K562 (cell line): ENCODE data around the gene CNOT6L. TPM values are rescaled to one million over a fixed set of nuclear protein-coding genes. Genes with fewer than 3 reads are reported as not detected.

Experiments used
- ATAC-seq: fragments of 200-7000 bp; cut with Tn5 transposase; 3 replicates; pipeline ENCODE4 v1.9.1; 2020; ENCODE audit warnings: moderate library complexity
- BruUV-seq: library from RNA; stranded (reverse); fragments of 400-500 nt; replicated peaks from 2 replicates; lab custom pipeline; 2021; lab: Mats Ljungman, UMichigan
- CTCF ChIA-PET: fragments of 300-600 bp; formaldehyde crosslinking; extraction: SDS; loops from one replicate; lab custom pipeline; 2021; ENCODE audit warnings: low intra/inter-chr PET ratio; lab: Yijun Ruan, JAX
- POLR2A ChIA-PET: fragments of 300-600, 350-650 bp; sonication (Branson Sonifier 250); formaldehyde crosslinking; extraction: SDS; loops from one replicate; lab custom pipeline; 2021; ENCODE audit warnings: antibody characterized with exemption, inconsistent platforms; lab: Yijun Ruan, JAX
- DNase-seq, 4 experiments: peaks; one replicate each; pipeline versions ENCODE4 v3.0.0 to v3.0.0-alpha.2; 2011 to 2018; ENCODE audit warnings: low spot score in 3 of 4, mixed read lengths in 3 of 4; ENCODE audit errors: extremely low read depth in 1 of 4
- FAIRE-seq: peaks from 2 replicates; lab custom pipeline; 2011; peaks lifted over from hg19 to GRCh38; lab: Jason Lieb, UNC
- H2AFZ ChIP-seq: 2 replicates; pipeline ENCODE4 v1.6.0; 2011; ENCODE audit warnings: low read depth, low read length, control low read depth, inconsistent platforms
- H3K27ac ChIP-seq: fragments of 200-600 bp; 3 replicates; pipeline ENCODE4 v1.8.0; 2011; ENCODE audit warnings: low read depth, mild to moderate bottlenecking, control low read depth, inconsistent platforms, low read length, moderate library complexity, mixed read lengths; ENCODE audit errors: extremely low read depth
- H3K27me3 ChIP-seq, 2 experiments: fragments of 300-600 bp in 1 of 2; 2 replicates in 1 of 2; 3 replicates in 1 of 2; pipeline versions ENCODE4 v1.6.0 to v1.8.0; 2011; ENCODE audit warnings: inconsistent platforms in 2 of 2, low read length in 2 of 2, mild to moderate bottlenecking in 1 of 2, mixed read lengths in 1 of 2, moderate library complexity in 1 of 2; ENCODE audit not compliant: control insufficient read depth in 2 of 2, insufficient read depth in 2 of 2
- H3K36me3 ChIP-seq: fragments of 300-600 bp; 3 replicates; pipeline ENCODE4 v1.8.0; 2011; ENCODE audit warnings: mild to moderate bottlenecking, low read length, inconsistent platforms; ENCODE audit not compliant: control insufficient read depth, insufficient read depth
- H3K4me1 ChIP-seq, 2 experiments: fragments of 200-600 bp in 1 of 2; replicated peaks in 1 of 2; 2 replicates in 1 of 2; 3 replicates in 1 of 2; pipeline versions ENCODE4 v1.5.1 to v1.8.0; 2011; ENCODE audit warnings: inconsistent platforms in 2 of 2, low read length in 2 of 2, mild to moderate bottlenecking in 1 of 2, mixed read lengths in 1 of 2, moderate library complexity in 1 of 2; ENCODE audit not compliant: control insufficient read depth in 2 of 2, insufficient read depth in 2 of 2
- H3K4me2 ChIP-seq: 2 replicates; pipeline ENCODE4 v1.6.1; 2011; ENCODE audit warnings: low read length, control low read depth, inconsistent platforms, mixed read lengths; ENCODE audit not compliant: insufficient read depth
- H3K4me3 ChIP-seq: fragments of 200-600 bp; sonication (generic), shearing (Covaris generic); 2 replicates; pipeline ENCODE4 v1.5.1; 2016; ENCODE audit warnings: control low read depth, inconsistent platforms
- H3K79me2 ChIP-seq: fragments of 200-600 bp; 3 replicates; pipeline ENCODE4 v1.8.0; 2011; ENCODE audit warnings: low read length, inconsistent platforms; ENCODE audit not compliant: control insufficient read depth, insufficient read depth
- H3K9ac ChIP-seq, 2 experiments: 2 replicates each; pipeline versions ENCODE4 v1.6.0 to v1.6.1; 2011; ENCODE audit warnings: low read depth in 2 of 2, low read length in 2 of 2, control low read depth in 1 of 2, inconsistent platforms in 1 of 2, mild to moderate bottlenecking in 1 of 2, mixed read lengths in 1 of 2; ENCODE audit not compliant: insufficient read depth in 1 of 2
- H3K9me1 ChIP-seq: one replicate; pipeline ENCODE4 v1.6.0; 2011; ENCODE audit warnings: inconsistent platforms, mild to moderate bottlenecking, low read length, moderate library complexity; ENCODE audit not compliant: control insufficient read depth, insufficient read depth
- H3K9me3 ChIP-seq: replicated peaks from 2 replicates; pipeline ENCODE4 v1.5.1; 2011; ENCODE audit warnings: low read depth, low read length, inconsistent platforms; ENCODE audit not compliant: control insufficient read depth, insufficient read depth
- H4K20me1 ChIP-seq: replicated peaks from 2 replicates; pipeline ENCODE4 v1.6.1; 2011; ENCODE audit warnings: low read length, inconsistent platforms, mixed read lengths; ENCODE audit not compliant: control insufficient read depth, insufficient read depth
- BRD9 ChIP-seq: fragments of 450-650 bp; IDR thresholded peaks from 2 replicates; pipeline ENCODE4 v1.6.1; 2018; ENCODE audit warnings: low read depth; ENCODE audit not compliant: partially characterized antibody
- NRF1 ChIP-seq, 2 experiments: fragments of 450-650 bp; IDR thresholded peaks in 1 of 2; conservative IDR thresholded peaks in 1 of 2; 2 replicates each; pipeline ENCODE4 v1.6.1; 2014; ENCODE audit warnings: mild to moderate bottlenecking in 2 of 2
- WGBS: fragments of 100-300 bp; shearing (Covaris generic); methylation state at CpG from one replicate; pipeline ENCODE4 v1.1.6; 2016; ENCODE audit warnings: low coverage, mixed read lengths; ENCODE audit not compliant: insufficient coverage; ENCODE audit errors: missing lambda C conversion rate; 5-methylcytosine and 5-hydroxymethylcytosine counted together
- in situ Hi-C: fragments of 300-500 bp; cut with MboI; formaldehyde crosslinking; loops from 4 replicates; pipeline ENCODE4 v1.15.0; 2018; ENCODE audit warnings: inconsistent platforms, mixed read lengths
- intact Hi-C: fragments of 100-400 bp; cut with micrococcal nuclease; formaldehyde crosslinking; loops from 2 replicates; pipeline ENCODE4 v1.14.2; 2022
- polyA plus RNA-seq, 8 experiments: library from polyadenylated mRNA; depleted of rRNA in 4 of 8; stranded (reverse) in 5 of 8; unstranded in 3 of 8; fragments of >200 nt; fragmentation: Nextera tagmentation in 2 of 8; fragmentation: Illumina TruSeq in 1 of 8; extraction: Ambion mirVana in 2 of 8; extraction: Trizol in 1 of 8; gene quantifications; 2 replicates each; pipeline versions ENCODE4 v1.2.1 to v1.2.3, GENCODE V29; 2011 to 2014; ENCODE audit warnings: inconsistent platforms in 1 of 8, missing spikeins in 1 of 8
- total RNA-seq, 7 experiments: library from RNA; depleted of rRNA in 6 of 7; stranded (reverse); fragments of >200 nt in 6 of 7; fragmentation: Illumina TruSeq in 2 of 7; extraction: Trizol in 2 of 7; gene quantifications; 2 replicates each; pipeline versions ENCODE4 v1.2.1 to v1.2.3, GENCODE V29; 2011 to 2021; ENCODE audit warnings: low replicate concordance in 1 of 7
- TF ChIP-seq, protein P1 (sequence below): fragments of 250-450 bp; sonication (Bioruptor Pico); IDR thresholded peaks from 2 replicates; pipeline ENCODE4 v1.8.0; 2021; ENCODE audit warnings: mild to moderate bottlenecking, moderate library complexity
- TF ChIP-seq, protein P2 (sequence below): fragments of 450-650 bp; formaldehyde crosslinking; IDR thresholded peaks from 2 replicates; pipeline ENCODE4 v1.4.0; 2020; ENCODE audit warnings: mild to moderate bottlenecking

CNOT6L gene
- total and polyA plus RNA-seq, 9 of the 15 experiments (the other 6 are each of a cell fraction or from before 2014, with no cell fraction given) = 3.7 to 27.9 (median 6.5) TPM

DNA sequence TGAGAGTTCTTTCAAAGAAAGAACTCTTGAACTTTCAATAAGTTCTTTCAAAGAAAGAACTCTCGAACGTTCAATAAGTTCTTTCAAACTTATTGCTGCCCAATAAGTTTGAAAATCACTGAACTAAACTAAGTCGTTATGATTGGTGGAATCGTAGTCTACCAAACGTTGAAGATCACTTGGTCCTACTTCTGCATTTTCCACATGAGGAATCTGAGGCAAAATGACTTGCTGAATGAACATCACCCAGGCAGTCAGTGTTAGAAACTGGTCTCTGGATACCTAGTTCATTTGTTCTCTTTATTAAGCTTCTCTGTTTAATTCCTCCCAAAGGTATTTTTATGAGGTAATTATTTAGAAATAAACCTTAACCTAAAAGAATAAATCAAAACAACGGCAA, 7.1 kb upstream of the CNOT6L start:
- ChIA-PET CTCF (no interaction called here), POLR2A (interaction anchor here (0.9 kb wide), 1 partner anchor 29 kb away, joined by 3 read pairs; no protein-coding TSS in a partner anchor)
- FAIRE-seq (no peak), ATAC-seq (no peak), DNase-seq (no peak)
- no peak overlapping the region for H3K4me3 ChIP-seq
- no peaks in the 10 kb centered on the region for H4K20me1 ChIP-seq
- no peaks in the 10 kb centered on the region for H3K36me3 ChIP-seq
- no TSS peak for BruUV-seq
- 6% methylated on average over 6 of the region's 6 CpGs for WGBS
- H3K9me3 ChIP-seq = no peaks in the 10 kb centered on the region
- in situ Hi-C loops (no loop called here), intact Hi-C loops (no loop called here)
- peaks cover 0 to 2% of the 10 kb centered on the region in 2 experiments; a peak in 2 of 5 replicates for H3K4me1 ChIP-seq
- no peak for TF ChIP-seq BRD9
- TF ChIP-seq, protein P1, sequence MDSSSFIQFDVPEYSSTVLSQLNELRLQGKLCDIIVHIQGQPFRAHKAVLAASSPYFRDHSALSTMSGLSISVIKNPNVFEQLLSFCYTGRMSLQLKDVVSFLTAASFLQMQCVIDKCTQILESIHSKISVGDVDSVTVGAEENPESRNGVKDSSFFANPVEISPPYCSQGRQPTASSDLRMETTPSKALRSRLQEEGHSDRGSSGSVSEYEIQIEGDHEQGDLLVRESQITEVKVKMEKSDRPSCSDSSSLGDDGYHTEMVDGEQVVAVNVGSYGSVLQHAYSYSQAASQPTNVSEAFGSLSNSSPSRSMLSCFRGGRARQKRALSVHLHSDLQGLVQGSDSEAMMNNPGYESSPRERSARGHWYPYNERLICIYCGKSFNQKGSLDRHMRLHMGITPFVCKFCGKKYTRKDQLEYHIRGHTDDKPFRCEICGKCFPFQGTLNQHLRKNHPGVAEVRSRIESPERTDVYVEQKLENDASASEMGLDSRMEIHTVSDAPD = no peak
- no peak for TF ChIP-seq NRF1 (conservative IDR thresholded peaks at IDR 0.05 in 1 of 2, IDR thresholded peaks at IDR 0.05 in 1 of 2)
- TF ChIP-seq, protein P2, sequence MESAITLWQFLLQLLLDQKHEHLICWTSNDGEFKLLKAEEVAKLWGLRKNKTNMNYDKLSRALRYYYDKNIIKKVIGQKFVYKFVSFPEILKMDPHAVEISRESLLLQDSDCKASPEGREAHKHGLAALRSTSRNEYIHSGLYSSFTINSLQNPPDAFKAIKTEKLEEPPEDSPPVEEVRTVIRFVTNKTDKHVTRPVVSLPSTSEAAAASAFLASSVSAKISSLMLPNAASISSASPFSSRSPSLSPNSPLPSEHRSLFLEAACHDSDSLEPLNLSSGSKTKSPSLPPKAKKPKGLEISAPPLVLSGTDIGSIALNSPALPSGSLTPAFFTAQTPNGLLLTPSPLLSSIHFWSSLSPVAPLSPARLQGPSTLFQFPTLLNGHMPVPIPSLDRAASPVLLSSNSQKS (CRISPR knock-in tag) = no peak
- no peaks in the 10 kb centered on the region for H3K79me2 ChIP-seq
- H2AFZ ChIP-seq = no peak overlapping the region; the same call in 1 of the 2 replicates
- no peaks in the 10 kb centered on the region for H3K27me3 ChIP-seq
- H3K9me1 ChIP-seq = no peaks in the 10 kb centered on the region
- H3K4me2 ChIP-seq = no peak overlapping the region
- no peak overlapping the region for H3K9ac ChIP-seq
- no peak overlapping the region for H3K27ac ChIP-seq
